DMS 273 (cell line): ENCODE data around the gene FOXC2.

Experiments
- DNase-seq: peaks from one replicate; lab custom pipeline; 2025; ENCODE audit not compliant: unreplicated experiment; lab: John Stamatoyannopoulos, UW

Gene FOXC2

DNA sequence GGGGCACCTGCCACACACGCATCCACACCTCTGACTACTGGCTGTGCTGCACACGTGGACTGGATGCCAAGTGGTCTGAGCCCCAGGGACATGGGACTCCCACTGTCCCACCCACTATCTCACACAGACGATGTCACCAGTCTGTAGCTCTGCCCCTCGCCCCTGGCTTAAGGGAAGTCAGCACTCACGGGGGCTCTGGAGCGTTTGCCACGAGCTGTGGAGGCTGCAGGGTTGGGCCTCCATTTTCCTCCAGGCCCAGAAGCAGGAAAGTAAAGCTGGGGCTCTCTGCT is 34.2 kb upstream of the FOXC2 start:
- no peak for DNase-seq

DNA sequence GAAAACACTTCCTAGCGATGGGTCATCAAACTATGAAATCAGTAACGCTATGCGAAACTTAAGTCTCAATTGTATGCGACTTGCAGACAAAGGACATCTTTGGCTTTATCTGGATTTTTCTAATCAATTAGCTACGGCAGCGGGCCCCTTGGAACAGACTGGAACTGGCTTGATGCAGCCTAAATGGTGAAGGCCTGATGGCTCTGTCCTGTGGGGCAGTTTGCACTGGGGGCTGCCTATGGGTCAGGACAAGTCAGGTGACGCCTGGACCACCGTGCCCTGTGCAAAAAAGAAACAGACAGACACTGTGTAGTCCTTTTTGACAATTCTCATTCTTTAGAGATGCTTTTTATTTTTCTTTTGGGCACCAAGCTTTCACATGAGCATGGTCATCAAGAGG is 33.6 kb upstream of the FOXC2 start:
- no peak for DNase-seq

DNA sequence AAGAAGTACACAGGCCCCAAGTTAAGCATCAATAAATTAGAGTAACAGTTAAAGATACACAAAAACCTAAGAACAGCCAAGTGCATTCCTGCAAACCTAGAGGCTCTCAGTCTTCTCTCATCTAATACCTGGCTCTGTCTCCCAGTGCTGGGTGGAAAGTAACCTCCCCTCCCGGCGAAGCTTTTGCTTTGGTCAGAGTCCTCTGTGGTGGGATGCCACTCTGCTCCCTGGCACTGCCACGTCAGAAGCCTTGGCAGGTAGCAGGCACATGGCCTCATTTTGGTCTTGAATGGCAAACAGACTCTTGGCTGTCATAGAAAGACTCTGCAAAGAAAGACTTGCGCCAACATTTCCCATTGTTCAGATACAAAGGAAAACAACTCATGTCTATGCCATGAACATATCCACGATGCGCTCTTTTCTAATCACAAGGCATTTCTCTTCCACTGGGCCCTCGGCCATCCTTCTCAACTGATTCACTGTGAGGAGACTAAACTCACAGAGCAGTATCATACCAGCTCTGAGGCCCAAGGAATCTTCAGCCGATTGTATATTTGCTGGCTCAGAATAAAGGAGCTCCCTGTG is 32.8 kb upstream of the FOXC2 start:
- DNase-seq = no peak

DNA sequence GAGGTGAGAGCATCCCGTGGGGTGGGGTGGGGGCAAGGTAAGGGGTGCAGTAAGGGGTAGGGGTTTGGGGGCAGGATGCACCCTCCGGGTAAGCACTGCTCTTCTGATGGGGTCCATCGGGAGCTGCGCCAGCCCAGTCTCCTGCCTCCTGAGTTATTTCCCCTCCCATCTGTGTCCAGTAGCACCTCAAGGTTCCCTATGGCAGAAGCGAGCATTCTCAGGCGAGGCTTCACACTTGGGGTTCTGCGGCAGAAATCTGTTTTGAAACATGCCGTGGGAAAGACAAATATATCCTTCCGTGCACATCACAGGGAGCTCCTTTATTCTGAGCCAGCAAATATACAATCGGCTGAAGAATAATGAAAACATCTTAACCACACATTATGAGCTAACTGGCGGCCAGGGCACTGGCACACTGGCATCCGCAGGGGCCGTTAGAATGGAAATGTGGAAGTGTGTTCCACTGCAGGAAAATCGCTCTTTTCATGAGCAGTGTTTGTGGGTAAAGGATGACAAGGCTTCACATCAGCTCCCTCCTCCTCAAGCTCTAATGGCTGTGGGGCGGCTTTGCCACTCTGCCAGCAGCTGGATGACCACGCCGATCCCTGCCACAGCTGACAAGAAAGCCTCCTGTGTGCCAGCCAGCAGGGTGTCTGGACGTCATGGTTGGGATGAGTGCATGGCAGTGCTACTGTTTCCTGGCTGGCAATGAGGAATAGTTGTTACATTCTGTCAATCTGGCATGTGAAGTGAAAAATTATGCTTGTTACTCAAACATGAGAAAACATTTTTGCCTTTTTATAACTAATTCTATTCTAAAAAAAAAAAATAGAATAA is 31.6 kb upstream of the FOXC2 start:
- no peak for DNase-seq

DNA sequence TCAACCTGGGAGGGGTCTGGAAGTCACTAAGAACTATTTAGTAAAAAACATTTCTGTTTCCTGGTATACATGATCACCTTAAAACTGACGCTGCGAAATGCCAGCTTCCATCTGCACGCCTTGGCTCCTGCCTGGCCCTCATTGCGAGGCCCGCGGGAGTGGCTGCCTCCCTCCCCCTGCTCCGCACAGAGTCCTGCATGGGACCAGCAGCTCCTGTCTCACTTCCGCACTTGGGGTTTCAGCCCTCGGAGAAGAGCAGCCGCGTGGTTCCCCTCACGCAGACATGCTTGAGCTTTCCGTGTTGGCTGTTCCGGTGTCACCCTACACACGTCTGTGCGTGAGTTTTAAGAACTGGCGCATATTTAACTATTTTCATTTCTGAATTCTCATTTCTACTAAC is 30.0 kb upstream of the FOXC2 start:
- DNase-seq = no peak

DNA sequence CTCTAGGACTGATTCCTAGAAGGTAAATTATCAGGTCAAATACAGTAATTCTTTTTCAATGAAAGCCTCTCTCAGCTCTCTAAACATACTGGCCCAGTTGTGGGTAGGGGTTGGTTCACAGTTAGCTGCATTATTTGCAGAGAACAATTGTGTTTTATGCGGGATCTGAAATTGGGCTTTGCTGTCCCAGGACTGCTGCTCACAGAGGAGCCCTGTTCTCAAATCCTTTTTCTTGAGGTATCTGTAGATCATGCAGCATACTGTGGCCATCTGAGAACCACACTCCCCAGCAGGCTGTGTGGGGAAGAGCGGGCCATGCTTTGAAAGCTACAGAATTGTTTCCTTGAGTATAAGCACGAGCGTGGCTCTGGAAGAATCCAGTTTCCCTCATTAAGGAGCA is 29.1 kb upstream of the FOXC2 start:
- DNase-seq = no peak

DNA sequence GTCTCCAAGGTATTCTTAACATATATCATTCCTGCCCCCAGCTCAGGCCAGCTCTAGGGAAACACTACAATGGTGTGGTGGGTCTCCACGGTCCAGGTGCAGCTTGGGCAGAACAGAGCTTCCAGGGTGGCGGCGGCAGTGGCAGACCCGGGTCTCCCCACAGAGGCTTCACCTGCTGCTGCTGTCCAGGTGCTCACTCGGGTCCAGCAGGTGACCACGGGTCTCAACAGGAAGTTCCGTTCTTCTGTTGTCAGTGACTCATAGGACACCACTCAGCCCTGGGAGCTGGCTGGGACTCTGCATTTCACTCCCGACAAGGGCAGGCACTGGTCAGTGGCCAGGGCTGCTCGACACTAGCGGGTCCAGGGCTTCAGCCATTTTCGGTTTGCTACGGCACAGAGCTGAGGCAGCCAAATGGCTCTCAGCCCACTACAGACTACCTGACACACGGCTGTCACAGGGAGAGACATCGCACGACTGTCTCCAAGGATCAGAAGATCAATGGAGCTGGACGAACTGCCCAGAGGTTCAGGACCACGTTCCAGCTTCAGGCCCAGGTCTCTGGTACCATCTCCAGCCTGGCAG is 28.3 kb upstream of the FOXC2 start:
- DNase-seq = no peak

DNA sequence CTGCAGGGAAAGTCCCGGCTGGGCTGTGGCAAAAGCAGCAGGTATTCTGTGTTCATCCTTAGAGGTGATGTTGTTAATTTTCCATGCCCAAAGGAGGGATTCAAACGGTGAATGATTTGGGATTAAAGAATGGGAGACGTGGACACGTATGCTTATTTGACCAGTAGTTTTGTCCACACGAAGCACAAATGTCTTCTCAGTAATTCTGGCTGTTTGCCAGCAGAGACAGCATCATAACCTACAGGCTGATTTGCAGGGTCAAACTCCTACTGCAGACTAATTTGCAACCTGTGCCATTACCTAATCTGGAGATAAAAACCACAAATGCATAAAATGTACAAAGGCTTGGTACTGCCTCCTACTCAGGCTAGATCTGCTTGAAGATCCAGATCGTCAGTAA is 25.7 kb upstream of the FOXC2 start:
- DNase-seq = no peak

DNA sequence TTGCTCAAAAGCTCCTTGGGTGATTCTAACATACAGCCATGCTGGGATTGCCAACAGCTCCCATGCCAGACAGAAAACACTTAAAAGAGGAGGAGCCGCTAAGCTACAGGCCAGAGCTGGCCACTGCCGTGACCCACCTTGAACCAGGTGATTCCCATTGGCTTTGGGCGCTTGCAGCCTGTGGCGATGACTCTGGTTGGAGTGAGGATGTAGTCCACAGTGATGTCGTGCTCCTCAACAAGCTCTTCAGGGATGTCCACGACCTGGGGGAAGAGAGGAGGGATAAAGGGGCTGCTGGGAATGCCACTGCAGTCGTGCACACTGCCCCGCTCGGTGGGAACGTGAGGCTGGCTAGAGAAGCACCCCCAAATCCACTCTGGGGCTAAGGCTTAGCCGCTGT is 25.1 kb upstream of the FOXC2 start:
- no peak for DNase-seq

DNA sequence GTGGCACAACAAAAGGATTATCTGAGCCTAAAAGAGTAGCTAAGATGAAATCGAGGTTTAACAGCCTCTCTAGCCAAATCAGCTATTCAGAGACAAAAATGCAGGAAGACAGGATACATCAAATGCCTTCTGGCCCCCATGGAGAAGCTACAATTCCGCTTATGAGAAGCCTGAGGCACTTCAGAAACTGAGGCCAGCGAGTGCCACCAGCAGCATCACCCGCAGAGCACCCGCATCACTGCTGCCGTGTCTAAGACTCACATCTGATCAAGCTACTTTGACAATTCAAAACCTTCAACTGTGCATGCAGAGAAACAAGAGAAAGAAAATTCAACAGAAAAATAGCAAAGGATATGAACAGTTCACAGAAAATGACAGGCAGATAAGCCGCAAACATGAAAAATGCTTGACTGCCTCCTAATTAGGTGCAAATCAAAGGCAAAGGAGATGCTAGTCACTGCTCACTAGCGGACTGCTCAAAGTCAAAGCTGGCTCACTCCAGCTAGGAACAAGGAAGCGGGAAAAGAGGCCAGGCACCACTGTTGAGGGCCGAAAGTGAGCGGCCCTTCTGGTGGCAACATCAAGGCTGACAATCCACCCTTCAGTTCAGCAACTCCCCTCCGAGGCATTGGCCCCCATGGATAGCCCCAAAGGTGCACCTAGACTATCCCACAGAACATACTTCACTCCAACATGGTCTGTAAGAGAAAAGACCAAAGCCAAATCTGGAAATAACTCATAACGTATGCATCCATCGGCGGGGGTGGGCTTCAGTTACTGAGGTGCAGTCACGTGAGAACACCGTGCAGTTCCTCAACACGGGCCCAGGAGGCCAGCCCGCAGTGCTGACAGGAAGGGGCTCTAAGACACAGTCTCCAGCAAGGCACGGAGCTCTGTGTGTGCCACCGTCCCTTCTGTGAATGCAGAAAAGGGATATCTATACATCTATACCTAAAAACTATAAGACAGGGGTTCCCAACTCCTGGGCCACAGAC is 23.6 kb upstream of the FOXC2 start:
- DNase-seq = no peak

DNA sequence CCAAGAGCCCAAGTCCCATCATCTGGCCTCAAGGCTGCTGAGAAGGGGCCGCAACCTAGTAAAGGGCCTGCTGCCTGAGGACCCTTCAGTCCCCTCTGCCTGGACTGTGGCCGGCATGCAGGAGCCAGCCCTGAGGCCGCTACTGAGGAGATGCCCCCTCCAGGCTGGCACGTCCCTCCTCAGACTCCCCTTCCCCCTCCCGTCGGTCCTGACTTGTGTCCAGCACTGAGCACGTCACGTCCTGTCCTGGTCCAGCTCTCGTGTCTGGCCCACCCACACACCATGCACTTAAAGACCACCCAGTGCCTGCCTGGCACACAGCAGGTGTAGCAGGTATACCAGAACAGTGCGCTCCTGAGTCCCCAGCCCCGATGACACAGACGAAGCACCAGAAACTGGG is 21.1 kb upstream of the FOXC2 start:
- DNase-seq = no peak

DNA sequence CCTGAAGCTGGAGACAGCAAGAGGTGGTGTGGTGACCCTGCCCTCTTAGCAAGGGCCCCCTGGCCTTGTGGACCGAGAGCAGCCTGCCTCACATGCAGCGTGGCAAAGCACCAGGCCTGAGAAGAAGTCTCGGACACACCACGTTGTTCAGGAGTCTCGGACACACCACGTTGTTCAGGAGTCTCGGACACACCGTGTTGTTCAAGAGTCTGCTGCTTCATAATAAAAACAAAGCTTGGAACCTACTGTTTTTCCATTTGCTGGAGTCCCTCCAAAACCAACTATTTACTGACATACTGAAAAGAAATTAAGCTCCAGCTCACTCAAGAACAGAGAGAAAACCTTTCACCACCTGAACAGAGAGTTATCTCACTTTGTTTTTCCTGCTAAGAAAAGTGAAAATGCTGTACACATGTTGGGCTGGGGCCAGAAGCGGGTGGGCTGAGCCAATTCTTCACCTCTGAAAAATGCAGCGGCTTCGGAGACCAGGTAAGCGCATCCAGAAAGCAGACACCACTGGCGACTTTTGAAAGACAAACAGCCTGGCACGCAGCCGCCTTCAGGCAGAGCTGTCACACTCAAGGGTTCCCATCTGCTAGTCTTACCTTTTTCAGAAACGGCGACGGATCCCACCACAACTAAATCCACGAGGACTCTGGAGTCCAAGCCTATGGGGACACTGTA is 20.5 kb upstream of the FOXC2 start:
- no peak for DNase-seq

DNA sequence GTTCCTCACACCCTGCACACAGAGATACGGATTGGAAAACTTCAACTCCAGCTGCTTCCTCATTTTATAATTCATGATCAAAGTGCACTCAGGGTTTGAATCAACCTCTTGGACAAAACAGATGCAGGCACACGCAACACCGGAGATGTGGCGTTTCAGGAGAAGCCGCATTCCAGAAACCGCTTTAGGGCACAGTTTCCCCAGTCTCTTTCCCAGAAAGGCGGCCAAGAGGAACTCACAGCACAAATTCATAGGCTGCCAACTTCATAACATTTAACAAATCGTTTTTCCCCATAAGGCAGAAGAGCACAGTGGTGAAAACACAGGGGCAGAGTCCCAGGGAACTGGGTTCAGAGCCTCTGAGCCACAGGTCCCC is 20.0 kb upstream of the FOXC2 start:
- DNase-seq = no peak

DNA sequence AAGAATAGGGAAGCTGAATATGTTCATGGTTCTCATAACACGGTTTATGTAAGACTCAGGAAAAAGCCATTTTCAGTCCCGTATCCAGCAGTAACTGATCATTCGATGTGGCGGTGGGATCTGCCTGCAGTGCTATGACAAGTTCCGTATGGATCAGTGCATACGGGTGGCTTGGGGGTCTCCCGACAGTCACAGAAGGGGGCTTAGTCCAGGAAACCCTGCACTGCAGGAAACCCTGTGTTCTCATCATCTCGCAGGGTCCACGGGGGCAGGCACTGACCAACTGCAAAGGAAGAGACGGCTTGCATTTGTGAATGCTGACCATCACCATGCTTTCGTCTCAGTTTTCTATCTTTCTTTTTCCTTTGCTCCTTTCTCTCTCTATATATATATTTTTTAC is 19.3 kb upstream of the FOXC2 start:
- no peak for DNase-seq

DNA sequence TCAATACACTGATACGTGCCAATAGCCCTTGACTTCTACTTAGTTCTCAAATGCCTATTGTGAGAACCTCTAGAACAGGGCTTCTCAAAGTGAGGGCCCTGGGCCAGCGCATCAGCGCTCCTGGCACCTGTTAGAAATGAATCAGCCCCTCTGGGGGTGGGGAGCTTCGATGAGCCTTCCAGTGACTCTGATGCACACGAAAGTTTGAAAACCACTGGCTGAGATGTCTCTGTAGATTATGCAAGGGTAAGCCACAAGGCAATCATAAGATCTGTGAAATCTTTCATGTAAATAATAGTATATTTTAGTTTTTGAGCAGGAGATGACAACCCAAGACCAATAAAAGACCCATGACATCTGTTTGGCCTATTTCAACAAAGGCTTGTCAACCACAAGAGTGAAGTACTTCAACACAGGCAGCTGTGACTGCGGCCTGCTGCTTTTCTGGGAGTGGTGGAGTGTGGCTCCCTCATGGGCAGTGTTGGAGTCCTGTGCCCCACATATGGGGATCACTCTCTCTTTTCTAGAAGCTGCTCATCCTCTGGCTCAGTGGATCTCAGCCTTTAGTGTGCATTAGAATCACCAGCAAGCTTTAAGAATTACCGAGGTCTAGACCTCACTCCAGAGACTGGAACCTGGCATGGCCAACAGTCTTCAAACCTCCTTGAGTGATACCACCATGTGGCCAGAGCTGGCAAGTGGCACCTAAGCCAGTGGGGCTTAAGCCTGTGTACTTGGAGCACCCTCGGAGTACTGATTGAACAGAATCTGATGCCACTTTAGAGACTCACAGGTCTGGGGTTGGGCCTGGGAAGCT is 17.3 kb upstream of the FOXC2 start:
- DNase-seq = no peak

DNA sequence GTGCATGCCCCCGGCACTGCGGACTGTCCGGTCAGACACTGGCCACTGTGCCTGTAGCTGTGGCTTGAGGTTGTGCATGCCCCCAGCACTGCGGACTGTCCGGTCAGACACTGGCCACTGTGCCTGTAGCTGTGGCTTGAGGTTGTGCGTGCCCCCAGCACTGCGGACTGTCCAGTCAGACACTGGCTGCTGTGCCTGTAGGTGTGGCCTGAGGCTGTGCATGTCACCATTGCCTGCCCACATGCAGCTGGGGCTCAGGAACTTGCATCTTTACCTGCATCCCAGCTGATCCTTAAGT is 16.8 kb upstream of the FOXC2 start:
- no peak for DNase-seq

DNA sequence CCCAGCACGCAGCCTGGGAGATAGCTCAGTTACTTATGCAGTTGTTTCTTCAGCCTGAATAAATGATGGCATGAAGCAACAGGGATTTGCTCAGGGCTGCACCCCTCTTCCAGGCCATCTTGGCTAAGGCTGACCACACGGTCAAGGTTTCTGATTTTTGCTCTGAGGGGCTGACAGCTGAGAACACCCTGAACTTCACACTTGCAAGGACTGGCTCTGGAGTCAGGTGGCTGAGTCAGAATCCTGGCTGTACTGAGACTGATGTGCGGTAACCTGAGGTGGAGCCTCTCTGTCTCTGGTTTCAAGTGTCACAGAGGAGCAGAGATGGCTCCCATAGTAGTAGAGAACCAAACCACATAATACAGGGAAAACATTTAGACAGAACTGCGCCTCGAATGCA is 16.3 kb upstream of the FOXC2 start:
- no peak for DNase-seq

DNA sequence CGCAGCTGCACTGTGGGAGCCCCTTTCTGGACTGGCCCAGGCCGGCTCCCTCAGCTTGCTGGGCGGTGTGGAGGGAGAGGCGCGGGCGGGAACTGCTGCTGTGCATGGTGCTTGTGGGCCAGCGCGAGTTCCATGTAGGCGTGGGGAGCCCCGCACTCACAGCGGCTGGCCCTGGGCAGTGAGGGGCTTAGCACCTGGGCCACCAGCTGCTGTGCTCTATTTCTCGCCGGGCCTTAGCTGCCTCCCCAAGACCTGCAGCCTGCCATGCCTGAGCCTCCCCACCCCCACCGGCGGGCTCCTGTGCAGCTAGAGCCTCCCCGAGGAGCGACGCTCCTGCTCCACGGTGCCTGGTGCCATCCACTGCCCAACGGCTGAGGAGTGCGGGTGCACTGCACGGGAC is 13.3 kb upstream of the FOXC2 start:
- DNase-seq = no peak

DNA sequence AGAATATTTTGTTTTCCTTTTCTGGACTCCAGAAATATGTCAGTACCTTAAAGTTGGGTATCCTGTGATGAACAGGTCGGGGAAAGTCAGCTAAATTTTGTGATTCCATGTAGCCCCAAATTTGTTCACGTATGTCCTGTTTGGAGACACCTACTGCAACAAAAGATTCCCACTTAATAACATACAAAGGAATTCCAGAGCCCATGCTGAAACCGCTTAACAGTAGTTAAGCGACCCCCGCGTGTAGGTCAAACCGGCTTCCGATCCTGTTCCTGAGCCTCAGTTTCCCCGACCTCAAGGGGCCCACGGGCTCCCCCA is 12.1 kb upstream of the FOXC2 start:
- no peak for DNase-seq

DNA sequence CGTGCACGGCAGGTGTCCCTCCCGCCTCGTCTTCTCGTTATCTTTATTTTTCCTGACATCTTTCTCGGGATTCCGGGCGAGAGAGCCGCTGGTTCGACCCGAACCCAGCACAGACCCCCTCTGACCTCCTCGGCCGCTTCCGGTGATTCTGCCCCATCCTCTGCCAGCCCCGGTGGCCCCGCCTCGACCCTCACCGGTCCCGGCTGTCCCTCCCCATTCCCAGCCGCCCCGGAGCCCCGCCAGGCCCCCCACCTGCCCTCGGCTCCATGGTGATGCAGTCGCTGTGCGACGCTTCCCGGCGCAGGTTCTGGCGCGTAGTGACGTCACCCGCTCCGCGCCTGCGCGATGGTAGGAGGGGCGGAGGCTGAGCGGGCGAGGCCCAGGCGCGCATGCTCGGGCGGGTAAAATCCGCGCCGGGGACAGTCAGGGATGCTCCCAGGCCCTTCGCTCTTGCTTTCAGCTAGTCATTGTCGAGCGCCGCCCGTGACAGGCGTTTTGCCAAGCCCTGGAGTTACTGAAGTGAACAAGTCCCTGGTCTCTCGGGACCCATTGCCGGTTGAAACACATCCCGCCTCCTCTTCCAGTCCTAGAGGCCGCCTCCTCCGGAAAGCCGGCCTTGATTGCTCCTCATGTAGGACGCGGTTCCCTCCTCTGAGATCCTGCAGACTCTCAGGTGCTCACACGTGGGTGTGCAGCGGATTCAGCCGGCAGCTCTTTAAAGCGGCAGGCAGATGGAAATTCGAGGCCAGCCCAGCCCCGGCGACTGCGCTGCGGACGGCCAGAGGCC is 11.5 kb upstream of the FOXC2 start, which contains the start of gene MTHFSD:
Gene MTHFSD, minus strand, starts transcription at position 319 of the 787 bp plus-strand sequence. Its CDS starts 51 bp downstream, at position 268.
- peak; percentile 97 for DNase-seq
